H1 (cell line): ENCODE measurements around the gene KISS1R. TPM values are rescaled to one million over a fixed set of nuclear protein-coding genes. Genes with fewer than 3 reads are reported as not detected.

Experiments
- CTCF ChIA-PET: fragments of 300-600 bp; sonication (Branson Sonifier 250); formaldehyde crosslinking; loops from one replicate; lab custom pipeline; 2021; ENCODE audit not compliant: partially characterized antibody; lab: Charles Lee
- POLR2A ChIA-PET: fragments of 300-600 bp; sonication (Branson Sonifier 250); formaldehyde crosslinking; loops from one replicate; lab custom pipeline; 2021; ENCODE audit warnings: inconsistent platforms; ENCODE audit not compliant: partially characterized antibody; lab: Charles Lee
- DNase-seq, 2 experiments: peaks; one replicate each; pipeline versions ENCODE4 v3.0.0 to v3.0.0-alpha.2; 2010 to 2022; ENCODE audit warnings: low spot score in 2 of 2, low read depth in 1 of 2, mixed read lengths in 1 of 2
- FAIRE-seq: peaks from 2 replicates; lab custom pipeline; 2011; peaks lifted over from hg19 to GRCh38; lab: Jason Lieb, UNC
- H2AFZ ChIP-seq: 2 replicates; pipeline ENCODE4 v1.8.1; 2012; ENCODE audit warnings: low read length, inconsistent platforms
- H2AK5ac ChIP-seq: 2 replicates; pipeline ENCODE4 v1.6.1; 2013; ENCODE audit warnings: low read depth, low read length
- H2BK120ac ChIP-seq: replicated peaks from 2 replicates; pipeline ENCODE3; 2013; ENCODE audit warnings: low read depth, low read length, inconsistent platforms
- H2BK12ac ChIP-seq: 2 replicates; pipeline ENCODE4 v1.6.1; 2013; ENCODE audit warnings: low read depth, low read length
- H2BK15ac ChIP-seq: 2 replicates; pipeline ENCODE4 v1.6.1; 2013; ENCODE audit warnings: low read length
- H2BK20ac ChIP-seq: 2 replicates; pipeline ENCODE4 v1.6.1; 2013; ENCODE audit warnings: low read length
- H2BK5ac ChIP-seq: 2 replicates; pipeline ENCODE4 v1.6.1; 2013; ENCODE audit warnings: low read depth, low read length
- H3K14ac ChIP-seq: 2 replicates; pipeline ENCODE4 v1.6.1; 2013; ENCODE audit warnings: inconsistent platforms; ENCODE audit not compliant: insufficient read length
- H3K18ac ChIP-seq: 2 replicates; pipeline ENCODE4 v1.6.1; 2013; ENCODE audit warnings: low read length; ENCODE audit errors: extremely low read depth
- H3K23ac ChIP-seq: 2 replicates; pipeline ENCODE4 v1.6.1; 2013; ENCODE audit warnings: inconsistent platforms; ENCODE audit not compliant: insufficient read length
- H3K23me2 ChIP-seq: 2 replicates; pipeline ENCODE4 v1.6.1; 2013; ENCODE audit warnings: low read depth, low read length
- H3K27ac ChIP-seq: 2 replicates; pipeline ENCODE4 v1.6.1; 2011; ENCODE audit warnings: low read depth, low read length, inconsistent platforms
- H3K27me3 ChIP-seq, 4 experiments: replicated peaks in 1 of 4; 1 replicate in 1 of 4; 2 replicates in 3 of 4; pipeline versions ENCODE4 v1.6.1 to v1.8.1; 2011 to 2013; ENCODE audit warnings: low read length in 3 of 4, mild to moderate bottlenecking in 3 of 4, inconsistent platforms in 2 of 4, mixed read lengths in 2 of 4, moderate library complexity in 1 of 4; ENCODE audit not compliant: control insufficient read depth in 3 of 4, insufficient read depth in 3 of 4; ENCODE audit errors: extremely low read depth in 1 of 4
- H3K36me3 ChIP-seq, 4 experiments: 2 replicates each; pipeline versions ENCODE4 v1.6.1 to v1.8.1; 2011 to 2013; ENCODE audit warnings: mild to moderate bottlenecking in 4 of 4, low read length in 3 of 4, moderate library complexity in 2 of 4, control low read depth in 1 of 4, inconsistent platforms in 1 of 4; ENCODE audit not compliant: insufficient read depth in 4 of 4, control insufficient read depth in 2 of 4
- H3K4ac ChIP-seq: replicated peaks from 2 replicates; pipeline ENCODE3; 2013; ENCODE audit warnings: low read length, low read depth, mixed read lengths, inconsistent platforms; ENCODE audit not compliant: insufficient read length
- H3K4me1 ChIP-seq, 4 experiments: replicated peaks in 1 of 4; 1 replicate in 1 of 4; 2 replicates in 3 of 4; pipeline versions ENCODE4 v1.6.1 to v1.8.1; 2011 to 2013; ENCODE audit warnings: low read length in 3 of 4, inconsistent platforms in 2 of 4, mixed read lengths in 1 of 4; ENCODE audit not compliant: insufficient read depth in 4 of 4, control insufficient read depth in 3 of 4
- H3K4me2 ChIP-seq, 2 experiments: 2 replicates each; pipeline versions ENCODE4 v1.6.1 to v1.8.1; 2011 to 2013; ENCODE audit warnings: low read depth in 2 of 2, low read length in 2 of 2, control low read depth in 1 of 2, inconsistent platforms in 1 of 2, mild to moderate bottlenecking in 1 of 2; ENCODE audit not compliant: insufficient read depth in 1 of 2
- H3K4me3 ChIP-seq, 4 experiments: fragments of 200-600, 300-600 bp in 1 of 4; sonication (generic), shearing (Covaris generic), sonication (Bioruptor Twin) in 1 of 4; 2 replicates each; pipeline versions ENCODE4 v1.5.1 to v1.8.1; 2011 to 2016; ENCODE audit warnings: low read length in 4 of 4, low read depth in 3 of 4, control low read depth in 2 of 4, inconsistent platforms in 2 of 4, mild to moderate bottlenecking in 2 of 4, mixed read lengths in 1 of 4, moderate library complexity in 1 of 4; ENCODE audit not compliant: insufficient read depth in 2 of 4; ENCODE audit errors: extremely low read depth in 1 of 4
- H3K56ac ChIP-seq: replicated peaks from 2 replicates; pipeline ENCODE3; 2013; ENCODE audit warnings: low read depth, mild to moderate bottlenecking, mixed read lengths, low read length, inconsistent platforms; ENCODE audit not compliant: insufficient read length
- H3K79me1 ChIP-seq: 2 replicates; pipeline ENCODE4 v1.6.1; 2013; ENCODE audit warnings: low read depth, low read length, control low read depth
- H3K79me2 ChIP-seq, 2 experiments: 2 replicates each; pipeline versions ENCODE4 v1.6.1 to v1.8.1; 2012 to 2013; ENCODE audit warnings: low read length in 2 of 2, mild to moderate bottlenecking in 2 of 2, inconsistent platforms in 1 of 2; ENCODE audit not compliant: insufficient read depth in 2 of 2, control insufficient read depth in 1 of 2
- H3K9ac ChIP-seq, 4 experiments: replicated peaks in 1 of 4; 1 replicate in 1 of 4; 2 replicates in 3 of 4; pipeline versions ENCODE4 v1.6.1 to v1.8.1; 2011 to 2013; ENCODE audit warnings: low read depth in 3 of 4, low read length in 3 of 4, control low read depth in 2 of 4, mild to moderate bottlenecking in 2 of 4, moderate library complexity in 2 of 4, inconsistent platforms in 1 of 4; ENCODE audit errors: extremely low read depth in 1 of 4
- H3K9me3 ChIP-seq, 2 experiments: 2 replicates each; pipeline versions ENCODE4 v1.6.1 to v1.8.1; 2012 to 2013; ENCODE audit warnings: mild to moderate bottlenecking in 2 of 2, moderate library complexity in 2 of 2, control low read depth in 1 of 2, inconsistent platforms in 1 of 2, low read depth in 1 of 2, low read length in 1 of 2, mixed read lengths in 1 of 2; ENCODE audit not compliant: insufficient read depth in 2 of 2
- H4K20me1 ChIP-seq, 2 experiments: replicated peaks in 1 of 2; 2 replicates each; pipeline versions ENCODE3 to v1.8.1; 2011 to 2013; ENCODE audit warnings: inconsistent platforms in 2 of 2, low read length in 2 of 2, mild to moderate bottlenecking in 1 of 2; ENCODE audit not compliant: insufficient read depth in 2 of 2, control insufficient read depth in 1 of 2
- H4K5ac ChIP-seq: 2 replicates; pipeline ENCODE4 v1.6.1; 2013; ENCODE audit warnings: low read length, low read depth, mixed read lengths, inconsistent platforms; ENCODE audit not compliant: insufficient read length
- H4K8ac ChIP-seq: 2 replicates; pipeline ENCODE4 v1.8.0; 2013; ENCODE audit warnings: mild to moderate bottlenecking, moderate library complexity, low read length, inconsistent platforms; ENCODE audit not compliant: insufficient read depth; ENCODE audit errors: extremely low read depth
- H4K91ac ChIP-seq: replicated peaks from 2 replicates; pipeline ENCODE3; 2013; ENCODE audit warnings: low read length, mixed read lengths, inconsistent platforms; ENCODE audit not compliant: insufficient read length
- KDM5A ChIP-seq: fragments of 200-600 bp; IDR thresholded peaks from 2 replicates; pipeline ENCODE4 v1.7.1; 2012; ENCODE audit warnings: mild to moderate bottlenecking, low read length, inconsistent platforms, mixed read lengths
- NRF1 ChIP-seq: IDR thresholded peaks from 2 replicates; pipeline ENCODE4 v1.6.1; 2011; ENCODE audit warnings: mild to moderate bottlenecking, low read depth, low read length, improper control_type of control experiment
- PHF8 ChIP-seq: fragments of 200-600 bp; sonication (generic); conservative IDR thresholded peaks from 2 replicates; pipeline ENCODE4 v1.7.1; 2012; ENCODE audit warnings: low read depth, mild to moderate bottlenecking, inconsistent platforms, low read length, moderate library complexity
- POLR2AphosphoS5 ChIP-seq: IDR thresholded peaks from 2 replicates; pipeline ENCODE4 v1.6.1; 2011; ENCODE audit warnings: low read depth, low read length
- TAF7 ChIP-seq: optimal IDR thresholded peaks from 2 replicates; pipeline ENCODE3; 2011; ENCODE audit warnings: low read depth, mild to moderate bottlenecking, inconsistent platforms, low read length, moderate library complexity, borderline replicate concordance
- WGBS, 2 experiments: shearing (Covaris generic) in 1 of 2; methylation state at CpG; one replicate each; pipeline versions ENCODE4 v1.1.6 to v1.1.7; 2013 to 2015; ENCODE audit warnings: low lambda C conversion rate in 2 of 2, mixed read lengths in 2 of 2, inconsistent platforms in 1 of 2, low coverage in 1 of 2, missing lambda C conversion rate in 1 of 2; ENCODE audit not compliant: insufficient replicate concordance in 2 of 2, insufficient coverage in 1 of 2, insufficient read length in 1 of 2; ENCODE audit errors: extremely low coverage in 1 of 2, missing lambda C conversion rate in 1 of 2; 5-methylcytosine and 5-hydroxymethylcytosine counted together
- polyA plus RNA-seq, 7 experiments: library from polyadenylated mRNA; depleted of rRNA in 3 of 7; stranded (reverse) in 5 of 7; unstranded in 2 of 7; fragments of >200 nt in 5 of 7; fragments of 200-250 nt in 2 of 7; gene quantifications; 1 replicate in 5 of 7; 2 replicates in 1 of 7; 4 replicates in 1 of 7; pipeline versions ENCODE4 v1.2.1 to v1.2.3, GENCODE V29; 2011 to 2013; ENCODE audit warnings: missing spikeins in 2 of 7, mixed read lengths in 2 of 7
- total RNA-seq: library from RNA; stranded (reverse); fragmentation: NEBNext Ultra II Directional; extraction: Animal tissue kit (Norgen Biotek cat#: 25700); gene quantifications from 2 replicates; pipeline ENCODE4 v1.2.1, GENCODE V29; 2021

Gene KISS1R
- total and polyA plus RNA-seq, 2 of the 8 experiments (the other 6 are each of a cell fraction or from before 2014, with no cell fraction given): 2.3 to 2.7 TPM

GRCh38 chr19:892894-893689, 24.0 kb upstream of the KISS1R start, which contains the start of the genes MED16 and RNU6-9:
Gene MED16, minus strand, starts transcription at chr19:893187. Its CDS starts 2,056 bp downstream, at chr19:891131.
Gene RNU6-9, plus strand, starts transcription at chr19:893484.
- no peaks in the 10 kb centered on the region for H3K27me3 ChIP-seq
- H2AFZ ChIP-seq: peak within 1 kb of the TSS; percentile 82; the same call in 1 of the 2 replicates
- H3K27ac ChIP-seq: peak within 1 kb of the TSS; percentile 89
- H3K36me3 ChIP-seq: peaks cover 0 to 13% (median 5%) of the 10 kb centered on the region in 4 experiments; a peak in 3 of 8 replicates
- H3K23me2 ChIP-seq: peaks cover 3% of the 10 kb centered on the region; the same call in 1 of the 2 replicates
- H2BK20ac ChIP-seq: no peak within 1 kb of the TSS
- no peak within 1 kb of the TSS for H3K23ac ChIP-seq
- peak within 1 kb of the TSS; percentile 62 for H3K56ac ChIP-seq
- peak within 1 kb of the TSS; percentile 97 for H4K5ac ChIP-seq
- WGBS, 2 experiments: 3% methylated on average over 51 of the region's 69 CpGs; no CpG with 5 or more reads in 1 of the 2 experiments
- no peak for FAIRE-seq
- H3K9ac ChIP-seq: peak within 1 kb of the TSS; percentile 82 to 98 (median 90); a peak in 6 of 7 replicates
- peaks cover 7% of the 10 kb centered on the region for H3K79me1 ChIP-seq
- H4K20me1 ChIP-seq: peaks cover 0 to 15% of the 10 kb centered on the region in 2 experiments
- no peak within 1 kb of the TSS for H2BK15ac ChIP-seq
- H3K4ac ChIP-seq: no peak within 1 kb of the TSS
- 0 out of 2 replicates have a peak within 1 kb of the TSS, but pooled peaks have one; percentile 27 for H2BK12ac ChIP-seq
- no peaks in the 10 kb centered on the region; a peak in 1 of 4 replicates for H3K79me2 ChIP-seq
- H3K9me3 ChIP-seq: no peaks in the 10 kb centered on the region
- no peak within 1 kb of the TSS for H2BK120ac ChIP-seq
- H4K8ac ChIP-seq: peak within 1 kb of the TSS; percentile 99
- H3K4me1 ChIP-seq: peaks cover 0 to 5% (median under 1%) of the 10 kb centered on the region in 4 experiments; a peak in 3 of 7 replicates
- peak within 1 kb of the TSS; percentile 90; the same call in 1 of the 2 replicates for H3K18ac ChIP-seq
- H2BK5ac ChIP-seq: peak within 1 kb of the TSS; percentile 83
- POLR2A ChIA-PET: interaction anchor here (0.5 to 8.8 kb wide), 9 partner anchors 14 to 134 kb away, joined by 3 to 82 read pairs (median 4); partner anchors contain the start of gene CNN2
- peak within 1 kb of the TSS; percentile 75 to 91 (median 78) for H3K4me3 ChIP-seq
- no peak within 1 kb of the TSS for H2AK5ac ChIP-seq
- H3K14ac ChIP-seq: no peak within 1 kb of the TSS
- peak within 1 kb of the TSS; percentile 66 to 70 for H3K4me2 ChIP-seq
- CTCF ChIA-PET: interaction anchor here (0.8 to 1.4 kb wide), 7 partner anchors 9 to 301 kb away, joined by 3 to 6 read pairs (median 3); no protein-coding TSS in a partner anchor
- DNase-seq: peak; percentile 78 to 88
- H4K91ac ChIP-seq: no peak within 1 kb of the TSS
- TF ChIP-seq PHF8 (peak; percentile 98), NRF1 (peak; percentile 22; the same call in 1 of the 2 replicates), TAF7 (peak; percentile 43), KDM5A (peak; percentile 50), POLR2AphosphoS5 (peak; percentile 86; the same call in 1 of the 2 replicates)
